ENCODE results near the gene FANCC. TPM values are rescaled to one million over a fixed set of nuclear protein-coding genes. Genes with fewer than 3 reads are reported as not detected.
A peak's percentile ranks its signal among the peaks of the same experiment; 100 is the strongest.

FANCC gene
- total and polyA plus RNA-seq, 10 donors: 0.89 to 9.7 (median 6.6) TPM

DNA sequence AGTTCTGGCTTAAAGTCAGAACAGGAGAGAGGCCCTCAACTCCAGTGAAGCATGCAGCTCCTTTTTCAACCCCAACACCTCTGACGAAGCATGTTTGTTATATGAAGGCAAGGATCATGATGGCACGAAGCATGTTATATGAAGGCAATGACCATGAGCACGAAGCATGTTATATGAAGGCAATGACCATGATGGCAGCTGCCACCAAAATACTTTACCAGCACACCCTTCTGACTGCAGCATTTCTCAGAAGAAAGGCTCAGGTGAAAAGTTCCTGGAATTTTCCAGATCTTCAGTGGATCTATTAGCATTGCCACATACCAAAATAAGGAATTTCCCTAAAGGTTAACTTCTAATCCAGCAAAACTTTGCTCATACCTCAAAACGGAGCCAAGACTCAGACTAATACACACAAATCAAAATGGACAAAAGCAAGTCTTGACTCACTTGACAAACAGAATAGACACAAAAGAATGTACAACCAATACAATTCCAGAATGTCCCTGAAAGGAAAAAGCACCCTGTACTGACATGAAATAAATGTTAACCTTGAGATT is 217.4 kb downstream of the FANCC start:
- no peak overlapping the region for H3K4me3 ChIP-seq
- 86 to 95% (median 90%) methylated on average over 4 of the region's 4 CpGs for WGBS, 5 donors
- intact Hi-C loops (cut with DNase I; ENCODE audit: low total_unique reads): no loop called here
- H3K27ac ChIP-seq: peak overlapping the region in 2 of 8 donors; percentile 14 to 48
- H3K4me1 ChIP-seq: peaks cover 0 to 42% (median 12%) of the 10 kb centered on the region in 6 donors
- TF ChIP-seq POLR2A (IDR thresholded peaks at IDR 0.05) (no peak), CTCF (IDR thresholded peaks at IDR 0.05 in 8 of 11, conservative IDR thresholded peaks at IDR 0.05 in 3 of 11) (no peak), POLR2AphosphoS5 (IDR thresholded peaks at IDR 0.05) (no peak)
- no peaks in the 10 kb centered on the region for H3K9me3 ChIP-seq
- H3K27me3 ChIP-seq (replicated peaks in 1 of 7): no peaks in the 10 kb centered on the region
- no peak for DNase-seq
- peaks cover 0 to 53% (median 2%) of the 10 kb centered on the region in 6 donors for H3K36me3 ChIP-seq

DNA sequence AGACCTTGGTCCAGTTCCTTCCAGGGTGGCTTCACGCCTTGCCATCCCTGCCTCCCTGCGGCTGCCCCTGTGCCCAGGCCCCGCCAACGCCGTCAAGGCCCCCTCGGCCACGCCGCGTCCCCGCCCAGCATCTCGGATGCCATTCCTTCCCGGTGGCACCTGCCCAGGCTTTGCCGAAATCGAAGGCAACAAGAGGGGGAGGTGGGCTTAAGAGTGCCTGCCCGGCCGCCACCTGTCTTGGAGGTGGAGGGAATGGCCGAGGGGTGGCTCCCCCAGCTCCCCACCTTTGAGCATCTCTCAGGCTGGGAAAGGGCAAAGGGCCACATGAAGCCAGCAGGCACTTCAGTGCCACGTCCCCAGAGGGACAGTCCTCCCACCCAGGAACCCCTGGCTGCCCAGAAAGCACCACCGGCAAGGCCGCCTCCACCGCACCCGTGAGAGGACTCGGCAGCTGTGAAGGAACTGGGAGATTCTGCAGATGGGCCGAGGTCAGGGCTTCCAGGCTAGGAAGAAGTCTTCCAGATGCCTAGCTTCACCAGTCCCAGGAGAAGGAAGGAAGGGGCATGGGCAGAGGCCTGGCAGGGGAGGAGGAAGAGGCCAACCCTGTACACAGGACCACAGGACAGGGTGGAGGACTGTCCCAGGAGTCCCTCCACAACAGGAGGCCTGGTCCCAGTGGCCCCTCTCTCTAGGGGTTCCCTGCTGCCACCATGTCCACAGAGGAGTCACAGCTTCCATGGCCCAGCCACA is 218.0 kb downstream of the FANCC start:
- H3K36me3 ChIP-seq: peaks cover 0 to 53% (median 2%) of the 10 kb centered on the region in 6 donors
- TF ChIP-seq CTCF (IDR thresholded peaks at IDR 0.05 in 8 of 11, conservative IDR thresholded peaks at IDR 0.05 in 3 of 11) (no peak), POLR2AphosphoS5 (IDR thresholded peaks at IDR 0.05) (peak in 1 of 3 donors; percentile 37)
- H3K4me1 ChIP-seq: peaks cover 0 to 48% (median 18%) of the 10 kb centered on the region in 6 donors
- WGBS, 5 donors: 92 to 99% (median 95%) methylated on average over 16 to 24 of the region's 24 CpGs
- no peaks in the 10 kb centered on the region for H3K27me3 ChIP-seq (replicated peaks in 1 of 7)
- H3K27ac ChIP-seq: peak overlapping the region in 1 of 8 donors; percentile 48
- no peak for DNase-seq
- intact Hi-C loops (cut with DNase I; ENCODE audit: low total_unique reads): no loop called here
- H3K9me3 ChIP-seq: no peaks in the 10 kb centered on the region
- no peak overlapping the region for H3K4me3 ChIP-seq

GRCh38 chr9:95098391-95098921 is 219.1 kb downstream of the FANCC start:
- TF ChIP-seq POLR2A (IDR thresholded peaks at IDR 0.05): no peak
- TF ChIP-seq CTCF (IDR thresholded peaks at IDR 0.05 in 8 of 11, conservative IDR thresholded peaks at IDR 0.05 in 3 of 11): no peak
- peak in 1 of 3 donors; percentile 62 for TF ChIP-seq POLR2AphosphoS5 (IDR thresholded peaks at IDR 0.05)
- H3K4me1 ChIP-seq: peaks cover 4 to 51% (median 21%) of the 10 kb centered on the region in 6 donors
- peak overlapping the region in 5 of 8 donors; percentile 27 to 53 (median 46) for H3K27ac ChIP-seq
- peaks cover 0 to 47% (median 2%) of the 10 kb centered on the region in 6 donors for H3K36me3 ChIP-seq
- H3K9me3 ChIP-seq: no peaks in the 10 kb centered on the region
- no peak overlapping the region for H3K4me3 ChIP-seq
- H3K27me3 ChIP-seq (replicated peaks in 1 of 7): no peaks in the 10 kb centered on the region
- intact Hi-C loops (cut with DNase I; ENCODE audit: low total_unique reads): no loop called here
- WGBS, 5 donors: 64 to 80% (median 68%) methylated on average over 10 to 12 of the region's 12 CpGs
- no peak for DNase-seq

DNA sequence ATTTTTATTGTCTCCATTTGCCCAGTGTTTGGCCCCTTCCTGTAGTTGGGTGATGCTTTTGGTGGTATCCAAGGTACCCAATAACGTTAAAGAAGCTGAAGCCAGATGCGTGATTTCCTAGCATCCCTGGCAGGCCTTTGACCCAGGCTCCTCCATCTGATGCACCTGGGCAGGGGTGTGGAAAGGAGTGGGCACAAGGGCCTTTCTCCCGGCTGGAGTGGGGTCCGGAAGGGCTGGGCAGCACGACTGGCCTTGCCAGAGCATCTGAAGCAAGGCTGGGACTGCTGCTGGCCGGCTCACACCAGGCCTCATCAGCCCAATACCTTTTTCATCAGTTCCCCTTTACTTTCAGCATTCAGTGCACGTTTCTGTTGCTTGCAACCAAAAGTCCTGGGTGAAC is 220.2 kb downstream of the FANCC start:
- H3K36me3 ChIP-seq: peaks cover 0 to 35% (median 2%) of the 10 kb centered on the region in 6 donors
- H3K9me3 ChIP-seq: no peaks in the 10 kb centered on the region
- TF ChIP-seq CTCF (IDR thresholded peaks at IDR 0.05 in 8 of 11, conservative IDR thresholded peaks at IDR 0.05 in 3 of 11) (no peak), POLR2A (IDR thresholded peaks at IDR 0.05) (no peak), POLR2AphosphoS5 (IDR thresholded peaks at IDR 0.05) (no peak)
- H3K4me1 ChIP-seq: peaks cover 8 to 51% (median 24%) of the 10 kb centered on the region in 6 donors
- no peaks in the 10 kb centered on the region for H3K27me3 ChIP-seq (replicated peaks in 1 of 7)
- WGBS, 5 donors: 73 to 92% (median 86%) methylated on average over 6 to 7 of the region's 7 CpGs
- H3K27ac ChIP-seq: no peak overlapping the region
- intact Hi-C loops (cut with DNase I; ENCODE audit: low total_unique reads): no loop called here
- H3K4me3 ChIP-seq: no peak overlapping the region
- no peak for DNase-seq

Data from spleen (tissue), 11 donors.